Stimulated activated CD8-positive, alpha-beta memory T cell treated with anti-CD3 and anti-CD28 coated beads, Interleukin-7, amount 100 ng/mL, for 4 hours (primary cell): ENCODE measurements around the gene SFI1.
"Not testable (repeated sequence)": the region's sequence is repeated elsewhere in the genome, so short reads cannot be mapped to it uniquely, and the experiment has no call there.

Source experiments
- DNase-seq, 2 donors: peaks; one replicate each; pipeline ENCODE4 v3.0.0-alpha.2; 2020; ENCODE audit warnings: low read depth in 2 of 2

The SFI1 gene

GRCh38 chr22:31491218-31491962, 4.9 kb upstream of the SFI1 start:
- DNase-seq = no peak

GRCh38 chr22:31492151-31492550, 4.2 kb upstream of the SFI1 start:
- no peak for DNase-seq

- not testable (repeated sequence) for DNase-seq
These were observed 3.0 kb upstream of the SFI1 start for GRCh38 chr22:31493355-31493754.

GRCh38 chr22:31495343-31495742, 993 bp upstream of the SFI1 start:
- no peak for DNase-seq

- peak in 1 of 2 donors; percentile 19 for DNase-seq
These were observed 405 bp downstream of the SFI1 start for GRCh38 chr22:31496735-31497146.

- DNase-seq = no peak
These were observed 1.0 kb downstream of the SFI1 start for GRCh38 chr22:31497148-31497938.

- DNase-seq = no peak
These were observed 5.4 kb downstream of the SFI1 start for GRCh38 chr22:31501738-31502137.

- no peak for DNase-seq
These were observed 7.1 kb downstream of the SFI1 start for GRCh38 chr22:31503211-31503964.

- DNase-seq = no peak
These were observed 7.9 kb downstream of the SFI1 start for GRCh38 chr22:31504282-31504681.

- DNase-seq = not testable (repeated sequence)
These were observed 11.2 kb downstream of the SFI1 start for GRCh38 chr22:31507517-31507916.

- no peak for DNase-seq
These were observed 12.2 kb downstream of the SFI1 start for GRCh38 chr22:31508536-31508935.

- no peak for DNase-seq
These were observed 12.9 kb downstream of the SFI1 start for GRCh38 chr22:31509061-31509762.

- DNase-seq = no peak
These were observed 23.7 kb downstream of the SFI1 start for GRCh38 chr22:31520051-31520450.

GRCh38 chr22:31524132-31524531, 27.8 kb downstream of the SFI1 start:
- not testable (repeated sequence) for DNase-seq

- DNase-seq = no peak
These were observed 29.9 kb downstream of the SFI1 start for GRCh38 chr22:31526270-31526669.

- no peak for DNase-seq
These were observed 34.5 kb downstream of the SFI1 start for GRCh38 chr22:31530823-31531195.

GRCh38 chr22:31532060-31532459, 35.7 kb downstream of the SFI1 start:
- no peak for DNase-seq

GRCh38 chr22:31533374-31533773, 37.0 kb downstream of the SFI1 start:
- no peak for DNase-seq

- no peak for DNase-seq
These were observed 40.7 kb downstream of the SFI1 start for GRCh38 chr22:31537019-31537535.

GRCh38 chr22:31538815-31539214, 42.5 kb downstream of the SFI1 start:
- no peak for DNase-seq

GRCh38 chr22:31540166-31540565, 43.8 kb downstream of the SFI1 start:
- not testable (repeated sequence) for DNase-seq

GRCh38 chr22:31540966-31541365, 44.6 kb downstream of the SFI1 start:
- DNase-seq = no peak
